NCI-H187 treated with DMSO at 0.1 percent for 48 hours (cell line): ENCODE data around the gene RNF4.
"Not testable (repeated sequence)": the region's sequence is repeated elsewhere in the genome, so short reads cannot be mapped to it uniquely, and the experiment has no call there.

Experiments
- DNase-seq: peaks from one replicate; lab custom pipeline; 2025; lab: John Stamatoyannopoulos, UW

Gene RNF4, protein sequence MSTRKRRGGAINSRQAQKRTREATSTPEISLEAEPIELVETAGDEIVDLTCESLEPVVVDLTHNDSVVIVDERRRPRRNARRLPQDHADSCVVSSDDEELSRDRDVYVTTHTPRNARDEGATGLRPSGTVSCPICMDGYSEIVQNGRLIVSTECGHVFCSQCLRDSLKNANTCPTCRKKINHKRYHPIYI

GRCh38 chr4:2468456-2469191 is at the start of gene RNF4:
TSS of gene RNF4 (plus strand) at chr4:2469106. CDS start at chr4:2490494, 21,388 bp downstream.
- DNase-seq, result peak; percentile 90

DNA sequence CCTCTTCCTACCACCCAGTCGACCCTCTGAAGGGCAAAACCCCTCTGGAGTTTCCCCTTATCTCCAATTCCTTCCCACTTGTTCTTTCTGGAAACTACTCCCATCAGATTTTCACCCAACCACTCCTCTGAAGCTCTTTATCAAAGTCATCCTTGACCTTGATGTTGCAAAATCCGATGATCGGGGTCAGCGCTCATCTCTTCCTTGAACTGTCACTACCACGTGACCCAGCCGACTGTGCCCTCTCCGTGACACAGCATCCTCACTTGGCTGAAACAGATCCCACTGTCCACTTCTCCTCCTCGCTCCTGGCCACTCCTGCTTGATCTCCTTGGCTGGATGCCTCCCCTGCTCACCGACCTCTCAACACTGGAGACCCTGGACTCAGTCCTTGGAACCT is 49.1 kb upstream of the RNF4 start:
- DNase-seq, result no peak

DNA sequence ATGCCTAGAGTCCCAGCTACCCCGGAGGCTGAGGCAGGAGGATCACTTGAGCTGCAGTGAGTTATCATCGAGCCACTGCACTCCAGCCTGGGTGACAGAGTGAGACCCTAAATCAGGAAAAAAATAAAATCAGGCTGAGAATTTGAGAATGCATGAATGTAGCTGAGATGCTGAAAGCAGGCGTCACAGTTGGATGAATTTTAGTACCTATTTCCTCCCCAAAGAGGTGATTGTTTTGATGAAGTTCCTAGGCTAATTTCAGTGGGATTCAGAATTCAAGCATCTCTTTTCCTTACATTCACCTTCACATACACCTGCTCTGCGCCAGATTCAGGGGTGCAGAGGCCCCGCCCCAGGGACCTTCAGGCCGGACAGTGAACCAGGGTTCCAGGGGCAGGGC is 47.0 kb upstream of the RNF4 start:
- DNase-seq, result no peak

DNA sequence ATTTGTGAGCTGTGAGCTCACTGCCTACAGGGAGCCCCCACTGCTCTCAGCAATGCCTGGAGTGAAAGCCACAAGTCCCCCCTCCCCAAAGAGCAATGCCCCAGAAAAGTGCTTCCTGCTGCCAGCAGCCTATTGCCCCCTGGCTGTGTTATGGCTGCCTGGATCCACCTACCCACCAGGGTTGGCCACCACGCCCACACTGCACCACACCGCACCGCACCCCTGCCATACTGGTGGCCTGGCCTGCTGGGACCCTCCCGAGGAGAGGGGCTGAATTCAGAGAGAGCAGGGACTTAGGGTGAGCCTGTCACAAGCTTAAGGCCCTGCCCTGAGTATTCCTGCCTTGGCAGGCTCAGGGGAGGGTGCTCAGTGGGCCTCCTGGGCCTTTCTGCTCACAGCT is 45.8 kb upstream of the RNF4 start:
- no peak for DNase-seq

GRCh38 chr4:2423695-2424094 is 45.2 kb upstream of the RNF4 start:
- DNase-seq, result no peak

GRCh38 chr4:2424581-2424980 is 44.3 kb upstream of the RNF4 start:
- no peak for DNase-seq

GRCh38 chr4:2425386-2426068 is 43.4 kb upstream of the RNF4 start:
- DNase-seq, result no peak

DNA sequence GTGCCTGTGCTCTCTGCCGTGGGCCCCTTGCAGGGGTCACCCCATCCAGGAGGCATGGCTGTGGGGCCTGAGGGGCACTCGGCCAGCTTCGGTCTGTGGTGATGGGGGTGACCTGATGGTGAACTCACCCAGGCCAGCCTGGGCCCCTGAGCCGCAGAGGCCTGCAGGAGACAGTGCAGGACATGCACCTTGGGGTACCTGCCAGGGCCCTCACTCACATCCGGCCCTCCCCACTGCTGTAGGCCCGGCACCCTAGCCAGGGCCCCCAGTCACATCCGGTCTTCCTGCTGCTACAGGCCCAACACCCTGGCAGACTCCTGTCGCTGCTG is 42.9 kb upstream of the RNF4 start:
- no peak for DNase-seq

GRCh38 chr4:2426711-2427275 is 42.1 kb upstream of the RNF4 start:
- no peak for DNase-seq

DNA sequence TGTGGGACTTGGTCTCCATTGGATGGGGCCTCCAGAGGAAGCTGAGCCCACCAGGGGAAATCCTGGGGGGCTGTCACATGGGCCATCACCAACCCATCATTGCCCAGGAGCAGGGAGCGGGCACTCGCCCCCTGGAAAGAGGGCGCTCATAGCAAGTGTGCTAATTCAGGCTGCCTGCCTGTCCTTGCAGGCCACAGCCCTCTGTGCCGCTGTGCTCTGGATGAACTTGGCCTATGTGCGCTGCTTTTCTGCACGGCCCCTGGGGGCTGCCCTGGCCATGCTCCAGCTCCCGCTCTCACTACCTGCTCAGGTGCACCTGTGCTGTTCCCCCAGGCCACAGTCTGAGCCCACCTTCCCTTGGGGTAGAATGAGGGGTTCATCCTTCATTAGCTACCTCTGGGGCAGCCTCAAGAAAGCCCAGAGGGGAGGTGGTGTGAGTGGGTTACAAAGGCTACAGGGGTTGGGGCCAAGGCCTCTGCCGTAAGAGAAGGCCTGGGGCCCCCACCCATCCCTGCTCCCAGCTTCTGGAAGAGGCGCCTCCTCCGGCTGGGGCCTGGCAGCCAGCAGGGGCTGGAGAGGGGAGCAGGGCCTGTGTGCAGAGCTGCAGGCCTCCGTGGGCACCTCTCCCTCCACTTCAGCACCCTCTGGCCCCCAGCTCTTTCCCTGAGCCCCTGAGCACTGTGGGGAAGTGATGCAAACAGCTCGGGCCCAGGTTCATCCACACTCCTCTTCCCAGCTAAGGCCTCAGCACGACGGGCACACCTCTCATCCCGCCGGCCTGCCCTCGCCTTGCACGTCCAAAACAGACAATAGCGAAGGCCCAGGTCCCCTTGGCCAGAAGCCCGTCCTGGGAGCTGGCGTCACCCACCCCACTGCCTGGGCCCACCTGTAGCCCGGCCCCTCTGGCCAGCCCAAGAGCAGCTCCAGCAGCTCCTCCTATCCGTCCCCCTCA is 41.2 kb upstream of the RNF4 start:
- DNase-seq, result no peak

GRCh38 chr4:2428496-2429213 is 40.3 kb upstream of the RNF4 start:
- no peak for DNase-seq

GRCh38 chr4:2429945-2430757 is 38.8 kb upstream of the RNF4 start:
- DNase-seq, result not testable (repeated sequence)

GRCh38 chr4:2432004-2432403 is 36.9 kb upstream of the RNF4 start:
- DNase-seq, result no peak

- DNase-seq, result no peak
These were observed 35.8 kb upstream of the RNF4 start for GRCh38 chr4:2432991-2433530.

- no peak for DNase-seq
These were observed 35.1 kb upstream of the RNF4 start for GRCh38 chr4:2433609-2434350.

- DNase-seq, result no peak
These were observed 34.5 kb upstream of the RNF4 start for GRCh38 chr4:2434420-2434819.

DNA sequence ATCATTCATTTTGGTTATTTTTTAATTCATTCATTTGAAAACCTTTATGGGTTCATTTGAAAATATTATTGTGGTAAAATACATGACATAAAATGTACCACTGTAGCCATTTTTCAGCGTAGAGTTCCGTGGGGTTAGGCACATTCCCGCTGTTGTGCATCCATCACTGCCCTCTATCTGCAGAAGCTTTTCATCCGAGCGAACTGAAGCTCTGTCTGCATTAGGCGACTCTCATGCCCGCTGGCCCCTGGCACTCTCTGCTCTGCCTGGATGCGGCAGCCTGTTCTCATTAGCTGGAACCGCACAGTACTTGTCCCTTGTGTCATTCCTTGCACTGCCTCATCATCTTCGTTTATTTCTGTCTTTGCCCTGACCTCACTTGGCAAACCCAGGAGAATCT is 32.6 kb upstream of the RNF4 start:
- DNase-seq, result no peak

DNA sequence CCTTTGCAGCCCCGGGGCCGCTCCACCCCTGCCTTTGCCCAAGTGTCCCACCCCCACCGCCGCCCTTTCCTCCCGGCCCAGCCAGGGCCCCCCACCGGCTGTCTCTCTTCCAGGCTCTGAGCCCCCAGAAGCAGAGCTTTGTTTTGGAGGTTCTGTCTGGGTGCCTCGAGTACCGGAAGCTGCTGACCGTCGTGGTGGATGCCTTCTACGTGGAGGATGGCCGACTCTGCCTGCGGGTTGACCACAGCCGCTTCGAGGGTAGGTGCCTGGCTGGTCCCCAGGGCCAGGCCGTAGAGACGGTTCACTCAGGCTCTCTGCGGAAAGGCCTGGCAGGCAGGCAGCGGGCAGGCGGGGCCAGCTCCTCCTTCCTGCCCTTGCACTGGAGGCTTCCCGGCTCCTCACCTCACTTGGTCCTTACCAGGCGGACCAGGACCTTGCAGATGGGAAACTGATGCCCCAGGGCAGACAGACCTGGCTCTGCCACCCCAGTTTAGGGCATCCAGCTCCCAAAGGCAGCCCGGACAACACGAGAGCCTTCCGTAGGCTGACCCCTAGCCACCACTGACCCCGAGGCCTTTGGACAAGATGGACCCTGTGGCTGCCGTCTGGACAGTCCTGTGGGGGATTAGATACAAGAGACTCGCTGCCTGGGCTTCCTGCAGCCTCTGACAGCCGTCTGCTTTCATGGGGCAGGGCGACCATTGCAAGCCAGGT is 32.0 kb upstream of the RNF4 start:
- DNase-seq, result no peak
